Measurements from ENCODE around the gene AMH.

AMH gene

DNA sequence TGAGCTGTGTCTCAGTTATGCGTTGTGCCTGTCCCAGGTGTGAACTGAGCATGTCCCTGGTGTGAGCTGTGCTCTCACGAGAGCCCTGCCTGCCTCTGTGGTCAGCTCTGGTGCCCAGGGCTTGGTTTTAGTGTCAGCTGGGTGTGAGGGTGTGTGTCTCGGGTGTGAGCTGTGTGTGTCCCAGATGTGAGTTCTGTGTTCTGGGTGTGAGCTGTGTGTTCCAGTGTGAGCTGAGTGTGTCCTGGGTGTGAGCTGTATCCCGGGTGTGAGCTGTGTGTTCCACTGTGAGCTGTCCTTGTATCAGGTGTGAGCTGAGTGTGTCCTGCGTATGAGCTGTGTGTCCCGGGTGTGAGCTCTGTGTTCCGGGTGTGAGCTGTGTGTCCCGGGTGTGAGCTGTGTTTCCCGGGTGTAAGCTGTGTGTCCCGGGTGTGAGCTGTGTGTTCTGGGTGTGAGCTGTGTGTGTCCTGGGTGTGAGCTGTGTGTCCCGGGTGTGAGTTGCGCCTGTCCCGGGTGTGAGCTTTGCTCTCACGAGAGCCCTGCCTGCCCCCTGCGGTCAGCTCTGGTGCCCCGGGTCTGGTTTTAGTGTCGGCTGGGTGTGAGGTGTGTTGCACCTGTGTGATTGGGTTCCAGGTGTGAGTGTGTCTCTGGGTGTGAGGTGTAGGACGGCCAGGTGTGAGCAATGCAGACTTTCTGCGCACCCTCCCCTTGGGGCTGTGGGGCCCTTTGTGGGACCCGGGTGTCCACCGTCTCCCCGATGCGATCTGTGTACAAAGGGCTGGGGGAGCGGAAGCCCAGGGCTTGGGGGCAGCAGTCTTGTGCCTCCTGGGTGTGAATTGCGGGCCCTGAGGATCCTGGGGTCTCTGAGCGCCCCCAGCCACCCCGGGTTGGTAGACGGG, 39.9 kb downstream of the AMH start:
- DNase-seq: no peak

DNA sequence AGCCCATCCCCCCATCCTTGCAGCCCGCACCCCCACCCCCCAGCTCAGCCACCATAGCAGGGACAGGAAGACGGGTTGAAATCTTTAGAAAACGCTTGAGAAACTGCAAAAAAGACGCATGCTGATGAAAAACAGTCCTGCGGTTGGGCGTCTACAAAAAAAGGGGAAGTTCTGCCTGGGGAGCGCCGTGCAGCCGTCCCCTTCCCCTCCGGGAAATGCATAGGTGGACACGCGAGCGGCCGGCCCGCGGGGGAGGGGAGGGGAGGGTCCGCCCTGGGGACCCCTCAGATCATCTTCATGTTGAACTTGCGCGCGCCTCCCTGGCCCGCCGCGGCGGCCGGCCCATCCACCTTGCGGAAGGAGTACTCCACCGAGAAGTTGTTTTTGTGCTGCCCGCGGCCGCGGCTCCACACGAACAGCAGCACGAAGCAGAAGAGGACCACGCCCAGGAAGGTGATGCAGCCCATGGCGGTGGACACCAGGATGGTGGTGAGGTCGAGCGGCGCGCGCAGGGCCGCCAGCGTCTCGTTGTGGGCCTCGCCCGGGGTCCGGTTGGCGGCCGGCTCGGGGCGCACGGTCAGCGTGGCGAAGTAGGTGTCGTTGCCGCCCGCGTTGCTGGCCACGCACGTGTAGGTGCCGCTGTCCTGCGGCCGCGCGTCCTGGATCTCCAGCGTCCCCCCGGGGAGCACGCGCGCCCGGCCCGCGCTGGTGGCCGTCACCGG, 40.8 kb downstream of the AMH start:
- DNase-seq: no peak

DNA sequence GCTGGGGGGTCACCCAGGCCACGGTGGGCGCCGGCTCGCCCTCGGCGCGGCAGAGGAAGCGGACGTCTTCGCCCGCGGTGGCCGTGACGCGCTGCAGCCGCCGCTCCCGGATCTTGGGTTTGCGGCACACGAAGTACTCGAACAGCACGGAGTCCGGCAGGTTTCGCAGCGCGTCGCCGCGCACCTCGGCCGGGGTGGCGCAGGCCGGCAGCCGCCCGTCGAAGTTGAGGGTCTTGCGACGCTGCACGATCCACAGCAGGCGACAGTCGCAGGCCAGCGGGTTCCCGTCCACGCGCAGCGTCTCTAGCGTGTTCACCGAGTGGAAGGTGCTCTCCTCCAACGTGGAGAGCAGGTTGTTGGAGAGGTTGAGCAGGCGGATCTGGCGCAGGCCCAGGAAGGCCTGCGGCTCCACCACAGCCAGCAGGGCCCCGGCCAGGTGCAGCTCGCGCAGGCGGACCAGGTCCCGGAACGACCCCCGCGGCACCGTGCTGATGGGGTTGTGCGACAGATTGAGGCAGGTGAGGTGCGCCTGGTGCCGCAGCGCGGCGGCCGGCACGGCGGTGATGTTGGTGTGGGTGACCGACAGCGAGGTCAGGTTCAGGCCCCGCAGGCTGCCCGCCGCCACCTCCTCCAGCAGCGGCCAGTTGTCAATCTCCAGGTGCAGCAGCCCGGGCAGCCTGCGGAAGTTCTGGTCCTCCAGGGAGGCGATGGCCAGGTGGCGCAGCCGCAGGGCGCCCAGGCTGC, 41.5 kb downstream of the AMH start:
- no peak for DNase-seq

DNA sequence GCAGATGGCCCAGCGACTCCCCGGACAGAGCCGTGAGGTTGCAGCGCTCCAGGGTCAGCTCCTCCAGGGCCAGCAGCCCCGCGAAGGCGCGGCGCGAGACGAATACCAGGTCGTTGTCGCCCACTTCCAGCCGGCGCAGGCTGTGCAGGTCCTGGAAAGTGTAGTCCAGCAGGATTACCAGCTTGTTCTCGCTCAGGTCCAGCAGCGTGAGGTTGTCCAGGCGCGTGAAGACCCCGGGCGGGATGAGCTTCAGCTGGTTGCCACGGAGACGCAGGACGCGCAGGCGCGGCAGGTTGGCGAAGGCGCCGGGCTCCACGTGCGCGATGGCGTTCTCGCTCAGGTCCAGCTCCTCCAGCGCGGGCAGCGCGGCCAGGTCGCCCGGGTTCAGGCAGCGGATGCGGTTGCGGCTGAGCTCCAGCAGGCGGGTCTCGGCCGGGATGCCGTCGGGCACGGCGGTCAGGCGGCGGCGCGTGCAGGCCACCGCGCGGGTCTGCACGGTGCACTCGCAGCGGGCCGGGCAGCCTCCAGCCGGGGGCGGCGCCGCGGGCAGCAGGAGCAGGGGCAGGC, 42.1 kb downstream of the AMH start:
- no peak for DNase-seq

DNA sequence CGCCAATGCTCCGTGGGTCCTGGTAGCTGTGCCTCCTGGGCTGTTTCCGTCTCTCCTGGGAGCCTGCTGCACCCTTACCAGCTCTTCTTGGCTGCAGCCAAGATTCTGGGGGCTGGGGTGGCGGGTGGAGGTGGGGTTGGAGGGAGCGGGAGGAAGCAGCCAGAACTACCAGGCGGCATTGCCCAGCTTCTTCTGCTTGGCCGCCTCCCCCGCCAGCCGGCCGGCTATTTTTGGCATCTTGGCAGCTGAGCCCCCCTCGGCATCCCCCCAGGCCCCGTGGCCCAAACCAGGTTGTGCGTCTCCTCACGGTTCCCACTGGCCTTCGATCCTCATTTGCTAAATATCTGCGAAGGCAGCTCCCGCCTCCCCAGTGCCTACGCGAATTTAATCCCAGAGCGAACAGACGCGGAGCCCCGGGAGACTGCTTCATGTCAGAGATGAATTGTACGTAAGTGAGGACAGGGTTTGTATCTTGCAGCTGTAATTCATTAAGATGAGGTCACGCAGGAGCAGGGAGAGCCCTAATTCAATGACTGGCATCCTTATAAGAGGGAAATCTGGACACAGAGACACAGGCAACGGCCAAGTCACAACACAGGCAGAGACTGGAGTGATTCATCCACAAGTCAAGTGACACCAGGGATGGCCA, 45.7 kb downstream of the AMH start:
- DNase-seq: no peak

DNA sequence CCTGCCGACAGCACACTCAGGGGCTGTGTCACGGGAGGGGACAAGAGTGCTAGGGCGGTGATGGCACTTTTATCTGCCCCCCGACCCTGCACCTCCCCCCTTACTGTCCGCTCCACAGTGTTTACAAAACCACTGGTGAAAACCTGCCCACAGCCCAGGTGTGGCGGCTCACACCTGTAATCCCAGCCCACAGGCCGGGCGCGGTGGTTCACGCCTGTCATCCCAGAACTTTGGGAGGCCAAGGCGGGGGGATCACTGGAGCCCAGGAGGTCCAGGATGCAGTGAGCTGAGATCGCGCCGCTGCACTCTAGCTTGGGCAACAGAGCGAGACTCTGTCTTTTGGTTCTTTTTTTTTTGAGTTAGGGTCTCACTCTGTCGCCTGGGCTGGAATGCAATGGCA, 47.0 kb downstream of the AMH start:
- DNase-seq: no peak

DNA sequence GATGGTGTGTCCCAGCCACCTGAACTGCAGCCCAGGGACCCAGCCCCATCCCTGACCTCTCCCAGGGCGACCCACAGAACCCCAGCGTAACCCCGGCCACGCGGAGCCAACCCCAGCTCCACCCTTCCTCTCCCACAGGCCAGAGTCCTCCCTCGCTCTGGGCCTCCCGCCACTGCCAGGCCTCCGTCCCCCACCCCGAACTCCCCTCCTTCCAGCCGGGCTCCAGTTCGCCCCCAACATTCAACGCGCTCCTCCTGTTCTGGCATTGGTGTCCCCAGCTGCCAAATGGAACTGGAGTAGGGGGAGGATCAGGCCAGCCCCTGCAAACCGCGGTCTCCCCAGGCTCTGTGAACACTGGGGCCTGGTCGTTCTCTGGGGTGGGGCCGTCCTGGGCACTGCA, 51.4 kb downstream of the AMH start:
- no peak for DNase-seq
